Epithelial cell of prostate (primary cell): ENCODE measurements around the gene ULK1.
"Not testable (repeated sequence)": the region's sequence is repeated elsewhere in the genome, so short reads cannot be mapped to it uniquely, and the experiment has no call there.

Source experiments
- DNase-seq: peaks from one replicate; pipeline ENCODE4 v3.0.0-alpha.2; 2011; ENCODE audit warnings: low read depth, low spot score
- H3K27ac ChIP-seq: fragments of 450-650 bp; 2 replicates; pipeline ENCODE4 v1.5.1; 2017; ENCODE audit warnings: mild to moderate bottlenecking

The ULK1 gene

GRCh38 chr12:131861261-131862083 is 33.0 kb upstream of the ULK1 start:
- peak overlapping the region; percentile 70 for H3K27ac ChIP-seq
- no peak for DNase-seq

- no peak overlapping the region for H3K27ac ChIP-seq
- DNase-seq, result no peak
Observed at GRCh38 chr12:131862084-131862441, 32.4 kb upstream of the ULK1 start.

- H3K27ac ChIP-seq, result no peak overlapping the region
- DNase-seq, result no peak
Observed at GRCh38 chr12:131862600-131862993, 31.8 kb upstream of the ULK1 start.

- H3K27ac ChIP-seq, result no peak overlapping the region
- no peak for DNase-seq
Observed at GRCh38 chr12:131862994-131863710, 31.3 kb upstream of the ULK1 start.

GRCh38 chr12:131863711-131864396 is 30.6 kb upstream of the ULK1 start:
- DNase-seq, result no peak
- no peak overlapping the region for H3K27ac ChIP-seq

- H3K27ac ChIP-seq, result peak overlapping the region; percentile 31
Observed at GRCh38 chr12:131864469-131864868, 30.0 kb upstream of the ULK1 start.

GRCh38 chr12:131865180-131865875 is 29.1 kb upstream of the ULK1 start:
- peak overlapping the region; percentile 31 for H3K27ac ChIP-seq
- peak; percentile 33 for DNase-seq

More at GRCh38 chr12:131864469-131864868, 30.0 kb upstream of the ULK1 start:
- no peak for DNase-seq

GRCh38 chr12:131867471-131867870 is 27.0 kb upstream of the ULK1 start:
- no peak overlapping the region for H3K27ac ChIP-seq
- DNase-seq, result no peak

- no peak for DNase-seq
- no peak overlapping the region for H3K27ac ChIP-seq
Observed at GRCh38 chr12:131867891-131868675, 26.3 kb upstream of the ULK1 start.

- DNase-seq, result no peak
Observed at GRCh38 chr12:131869871-131870418, 24.5 kb upstream of the ULK1 start.

GRCh38 chr12:131871677-131872076 is 22.7 kb upstream of the ULK1 start:
- peak overlapping the region; percentile 46 for H3K27ac ChIP-seq
- DNase-seq, result no peak

More at GRCh38 chr12:131869871-131870418, 24.5 kb upstream of the ULK1 start:
- peak overlapping the region; percentile 52 for H3K27ac ChIP-seq

- peak overlapping the region; percentile 46 for H3K27ac ChIP-seq
- DNase-seq, result peak; percentile 92
Observed at GRCh38 chr12:131872154-131873051, 22.0 kb upstream of the ULK1 start.

- DNase-seq, result no peak
- H3K27ac ChIP-seq, result no peak overlapping the region
Observed at GRCh38 chr12:131873293-131873692, 21.1 kb upstream of the ULK1 start.

- H3K27ac ChIP-seq, DNase-seq: not testable (repeated sequence)
Observed at GRCh38 chr12:131874972-131875371, 19.4 kb upstream of the ULK1 start.

GRCh38 chr12:131877216-131877615 is 17.2 kb upstream of the ULK1 start:
- H3K27ac ChIP-seq, DNase-seq: not testable (repeated sequence)

GRCh38 chr12:131878436-131878835 is 16.0 kb upstream of the ULK1 start:
- not testable (repeated sequence) for H3K27ac ChIP-seq, DNase-seq

GRCh38 chr12:131882804-131883520 is 11.5 kb upstream of the ULK1 start:
- no peak for DNase-seq
- no peak overlapping the region for H3K27ac ChIP-seq

- DNase-seq, result no peak
- H3K27ac ChIP-seq, result no peak overlapping the region
Observed at GRCh38 chr12:131883521-131883900, 10.9 kb upstream of the ULK1 start.
